Measurements from ENCODE around the gene DNPH1.

DNPH1 gene

GRCh38 chr6:43207286-43207685 is 22.0 kb downstream of the DNPH1 start:
- no peak for DNase-seq

- no peak for DNase-seq
Measured at GRCh38 chr6:43205849-43206248, 23.4 kb downstream of the DNPH1 start.

GRCh38 chr6:43204271-43205105 is 24.8 kb downstream of the DNPH1 start:
- no peak for DNase-seq

GRCh38 chr6:43203718-43204095 is 25.6 kb downstream of the DNPH1 start:
- no peak for DNase-seq

GRCh38 chr6:43203029-43203717 is 26.1 kb downstream of the DNPH1 start:
- DNase-seq = no peak

- DNase-seq = no peak
Measured at GRCh38 chr6:43202451-43202850, 26.8 kb downstream of the DNPH1 start.

GRCh38 chr6:43200541-43200940 is 28.7 kb downstream of the DNPH1 start:
- DNase-seq = no peak

GRCh38 chr6:43199912-43200311 is 29.4 kb downstream of the DNPH1 start:
- DNase-seq = no peak

GRCh38 chr6:43196337-43196736 is 32.9 kb downstream of the DNPH1 start:
- DNase-seq = no peak

GRCh38 chr6:43193929-43194328 is 35.4 kb downstream of the DNPH1 start:
- DNase-seq = no peak

- no peak for DNase-seq
Measured at GRCh38 chr6:43192911-43193310, 36.4 kb downstream of the DNPH1 start.

- no peak for DNase-seq
Measured at GRCh38 chr6:43189776-43190304, 39.4 kb downstream of the DNPH1 start.

- DNase-seq = no peak
Measured at GRCh38 chr6:43188426-43188825, 40.9 kb downstream of the DNPH1 start.

GRCh38 chr6:43187821-43188220 is 41.5 kb downstream of the DNPH1 start:
- no peak for DNase-seq

GRCh38 chr6:43186706-43187105 is 42.6 kb downstream of the DNPH1 start:
- DNase-seq = no peak

- DNase-seq = no peak
Measured at GRCh38 chr6:43186019-43186418, 43.3 kb downstream of the DNPH1 start.

- no peak for DNase-seq
Measured at GRCh38 chr6:43185391-43185985, 43.8 kb downstream of the DNPH1 start.

- no peak for DNase-seq
Measured at GRCh38 chr6:43184268-43184985, 44.9 kb downstream of the DNPH1 start.

- DNase-seq = no peak
Measured at GRCh38 chr6:43183441-43183840, 45.8 kb downstream of the DNPH1 start.

- peak; percentile 65 for DNase-seq
Measured at GRCh38 chr6:43181942-43182860, 47.1 kb downstream of the DNPH1 start, which contains the start of gene CUL9. CUL9 (plus strand) TSS chr6:43182196; CDS start chr6:43184311, 2,115 bp downstream.

- DNase-seq = no peak
Measured at GRCh38 chr6:43181621-43181941, 47.7 kb downstream of the DNPH1 start.

GRCh38 chr6:43180985-43181384 is 48.3 kb downstream of the DNPH1 start:
- no peak for DNase-seq

All from NCI-H1436 (cell line).